Small intestine (tissue), 7 donors: ENCODE measurements around the gene GTSE1. TPM values are rescaled to one million over a fixed set of nuclear protein-coding genes. Genes with fewer than 3 reads are reported as not detected.

Source experiments
- DNase-seq, 2 donors: peaks; one replicate each; pipeline versions ENCODE4 v3.0.0 to v3.0.0-alpha.2; 2013
- FAIRE-seq: peaks from 2 replicates; lab custom pipeline; 2012; peaks lifted over from hg19 to GRCh38; lab: Jason Lieb, UNC
- H3K27ac ChIP-seq, 3 donors: one replicate each; pipeline ENCODE4 v1.5.1; 2013; ENCODE audit warnings: low read length in 2 of 3, mild to moderate bottlenecking in 2 of 3, control low read depth in 1 of 3, inconsistent platforms in 1 of 3, low read depth in 1 of 3, moderate library complexity in 1 of 3
- H3K27me3 ChIP-seq, 3 donors: one replicate each; pipeline ENCODE4 v1.6.1; 2013; ENCODE audit warnings: low read length in 3 of 3, inconsistent platforms in 1 of 3; ENCODE audit not compliant: control insufficient read depth in 3 of 3, insufficient read depth in 3 of 3
- H3K36me3 ChIP-seq, 3 donors: one replicate each; pipeline ENCODE4 v1.6.1; 2013; ENCODE audit warnings: low read length in 3 of 3, inconsistent platforms in 1 of 3, low read depth in 1 of 3, mild to moderate bottlenecking in 1 of 3, moderate library complexity in 1 of 3; ENCODE audit not compliant: control insufficient read depth in 3 of 3, insufficient read depth in 2 of 3
- H3K4me1 ChIP-seq, 3 donors: one replicate each; pipeline ENCODE4 v1.6.1; 2013; ENCODE audit warnings: low read length in 2 of 3, inconsistent platforms in 1 of 3, low read depth in 1 of 3, mild to moderate bottlenecking in 1 of 3, moderate library complexity in 1 of 3; ENCODE audit not compliant: control insufficient read depth in 3 of 3, insufficient read depth in 2 of 3
- H3K4me3 ChIP-seq, 3 donors: one replicate each; pipeline ENCODE4 v1.5.1; 2013; ENCODE audit warnings: low read length in 3 of 3, control low read depth in 1 of 3, inconsistent platforms in 1 of 3, low read depth in 1 of 3, mild to moderate bottlenecking in 1 of 3, moderate library complexity in 1 of 3
- H3K9me3 ChIP-seq, 2 donors: one replicate each; pipeline ENCODE4 v1.6.1; 2013; ENCODE audit warnings: low read depth in 1 of 2, low read length in 1 of 2; ENCODE audit not compliant: control insufficient read depth in 2 of 2, insufficient read depth in 1 of 2
- WGBS, 3 donors: extraction: QIAGEN DNeasy Blood & Tissue Kit; methylation state at CpG; one replicate each; pipeline ENCODE4 v1.1.7; 2013; 5-methylcytosine and 5-hydroxymethylcytosine counted together
- polyA plus RNA-seq, 4 donors: library from polyadenylated mRNA; stranded (reverse) in 3 of 4; unstranded in 1 of 4; fragments of 200-250 nt in 3 of 4; fragments of 120-200 nt in 1 of 4; gene quantifications; one replicate each; pipeline versions ENCODE4 v1.2.1 to v1.2.3, GENCODE V29; 2013
- donor health status: healthy with polysubstance abuse.
- donor health status: control.
- donor health status: control.
- donor health status: Bipolar disorder and iron deficiency.
- donor health status: healthy.

GTSE1 gene
- polyA plus RNA-seq, 4 donors: 0.27 to 13.8 (median 5.1) TPM

- H3K27ac ChIP-seq: no peak overlapping the region
- 91 to 93% (median 93%) methylated on average over 23 of the region's 23 CpGs for WGBS, 3 donors
- DNase-seq: no peak
- H3K27me3 ChIP-seq: no peaks in the 10 kb centered on the region
- H3K4me3 ChIP-seq: no peak overlapping the region
- peaks cover 0 to 10% of the 10 kb centered on the region in 2 donors for H3K9me3 ChIP-seq
- H3K36me3 ChIP-seq: peaks cover 3 to 85% (median 22%) of the 10 kb centered on the region in 3 donors
- peaks cover 0 to 2% (median 1%) of the 10 kb centered on the region in 3 donors for H3K4me1 ChIP-seq
- no peak for FAIRE-seq
Observed at GRCh38 chr22:46356496-46357480, 60.1 kb downstream of the GTSE1 start.

DNA sequence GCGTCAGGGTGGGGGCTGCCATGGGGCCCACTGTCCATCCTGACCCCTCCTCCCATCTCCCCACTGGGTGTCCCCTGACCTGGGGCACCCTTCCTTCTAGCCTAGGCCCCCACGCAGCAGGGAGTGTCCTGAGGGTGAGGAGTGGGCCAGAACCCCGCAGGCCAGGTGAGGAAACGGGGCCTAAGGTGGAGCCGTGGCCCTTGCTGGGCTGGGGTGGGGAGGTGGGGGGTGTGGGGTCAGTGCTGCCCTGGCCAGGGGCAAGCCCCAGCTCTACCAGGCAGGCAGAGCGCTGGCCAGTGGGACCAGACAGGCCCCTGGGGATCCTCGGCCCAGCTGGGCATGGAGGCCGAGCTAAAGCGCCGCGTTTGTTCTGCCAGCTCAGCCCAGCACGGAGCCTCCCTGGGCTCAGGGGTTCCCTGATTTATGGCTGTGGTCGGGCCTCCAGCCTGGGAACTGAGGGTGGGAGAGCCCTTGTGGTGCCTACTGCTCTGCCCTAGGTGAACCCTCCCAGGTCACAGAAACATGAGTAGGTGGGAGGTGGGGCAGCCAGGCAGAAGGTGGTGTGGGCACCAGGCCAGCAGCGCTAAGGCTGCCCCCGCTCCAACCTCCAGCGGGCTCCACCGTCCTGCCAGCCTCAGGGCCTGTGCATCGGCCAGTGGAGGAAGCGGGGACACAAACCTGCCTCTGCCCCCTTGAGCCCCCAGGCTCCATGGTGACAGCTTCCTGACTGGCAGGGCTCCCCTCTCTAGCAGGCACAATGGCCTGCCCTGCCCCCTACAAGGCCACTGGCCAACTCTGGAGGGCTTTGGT lies 61.2 kb downstream of the GTSE1 start:
- Histone ChIP-seq H3K27ac (no peak overlapping the region), H3K36me3 (peaks cover 0 to 78% (median 13%) of the 10 kb centered on the region in 3 donors), H3K4me1 (peaks cover 0 to 10% (median 6%) of the 10 kb centered on the region in 3 donors), H3K27me3 (no peaks in the 10 kb centered on the region), H3K9me3 (peaks cover 0 to 10% of the 10 kb centered on the region in 2 donors), H3K4me3 (no peak overlapping the region)
- 88 to 97% (median 90%) methylated on average over 17 to 19 of the region's 19 CpGs for WGBS, 3 donors
- DNase-seq: no peak
- no peak for FAIRE-seq

- 93 to 97% (median 93%) methylated on average over 6 of the region's 6 CpGs for WGBS, 3 donors
- Histone ChIP-seq H3K4me3 (no peak overlapping the region), H3K4me1 (peaks cover 0 to 14% (median 6%) of the 10 kb centered on the region in 3 donors), H3K27ac (no peak overlapping the region), H3K9me3 (peaks cover 0 to 10% of the 10 kb centered on the region in 2 donors), H3K36me3 (peaks cover 0 to 77% (median 9%) of the 10 kb centered on the region in 3 donors), H3K27me3 (no peaks in the 10 kb centered on the region)
- DNase-seq (no peak), FAIRE-seq (no peak)
Observed at GRCh38 chr22:46358766-46359165, 62.1 kb downstream of the GTSE1 start.

DNA sequence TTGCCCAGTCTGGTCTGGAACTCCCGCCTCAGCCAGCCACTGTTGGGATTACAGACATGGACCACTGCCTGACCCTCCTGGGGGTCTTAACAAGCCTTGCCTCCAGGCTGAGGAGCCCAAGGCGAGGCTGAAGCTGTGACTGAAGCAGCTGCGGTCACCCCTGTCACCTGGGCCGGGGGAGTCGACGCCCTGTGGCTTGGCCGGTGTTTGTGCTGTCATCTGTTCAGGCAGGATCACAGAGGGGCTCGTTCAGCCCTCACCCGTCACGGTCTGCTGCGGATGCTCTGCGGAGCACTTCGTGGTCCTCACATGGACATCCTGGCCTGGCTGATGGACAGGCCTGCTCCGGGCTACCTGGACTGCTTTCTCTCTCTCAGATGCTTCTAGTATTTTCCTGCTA lies 62.7 kb downstream of the GTSE1 start:
- DNase-seq: no peak
- FAIRE-seq: no peak
- Histone ChIP-seq H3K36me3 (peaks cover 0 to 77% (median 4%) of the 10 kb centered on the region in 3 donors), H3K27ac (no peak overlapping the region), H3K9me3 (peaks cover 0 to 10% of the 10 kb centered on the region in 2 donors), H3K4me1 (peaks cover 0 to 14% (median 6%) of the 10 kb centered on the region in 3 donors), H3K4me3 (no peak overlapping the region), H3K27me3 (no peaks in the 10 kb centered on the region)
- 88 to 91% (median 89%) methylated on average over 14 of the region's 14 CpGs for WGBS, 3 donors

- peaks cover 0 to 76% (median 4%) of the 10 kb centered on the region in 3 donors for H3K36me3 ChIP-seq
- H3K4me1 ChIP-seq: peaks cover 0 to 14% (median 6%) of the 10 kb centered on the region in 3 donors
- H3K4me3 ChIP-seq: no peak overlapping the region
- FAIRE-seq (no peak), DNase-seq (no peak)
- H3K27ac ChIP-seq: no peak overlapping the region
- no peaks in the 10 kb centered on the region for H3K27me3 ChIP-seq
- peaks cover 0 to 10% of the 10 kb centered on the region in 2 donors for H3K9me3 ChIP-seq
- 86 to 91% (median 87%) methylated on average over 5 of the region's 5 CpGs for WGBS, 3 donors
Observed at GRCh38 chr22:46360097-46360496, 63.4 kb downstream of the GTSE1 start.

DNA sequence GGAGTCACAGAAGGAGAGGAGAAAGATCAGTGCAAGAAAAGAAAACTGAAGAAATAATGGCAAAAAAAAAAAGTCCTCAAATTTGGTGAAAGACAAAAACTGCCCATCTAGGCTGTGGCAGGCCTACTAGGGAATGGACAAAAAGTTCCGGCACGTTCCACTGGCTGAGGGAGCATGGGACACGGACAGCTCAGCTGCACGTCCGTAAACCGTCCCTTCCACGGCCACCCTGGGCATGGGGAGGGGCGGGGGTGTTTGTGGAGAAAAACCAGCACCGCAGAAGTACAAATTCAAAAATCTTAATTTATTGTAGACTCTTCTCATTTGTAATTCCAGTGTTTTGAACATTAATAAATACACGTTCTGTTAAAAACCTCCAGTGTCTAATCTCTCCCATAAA lies 64.2 kb downstream of the GTSE1 start:
- Histone ChIP-seq H3K4me3 (no peak overlapping the region), H3K27me3 (no peaks in the 10 kb centered on the region), H3K27ac (no peak overlapping the region), H3K36me3 (peaks cover 0 to 72% (median 0%) of the 10 kb centered on the region in 3 donors), H3K4me1 (peaks cover 0 to 14% (median 6%) of the 10 kb centered on the region in 3 donors), H3K9me3 (peaks cover 0 to 10% of the 10 kb centered on the region in 2 donors)
- DNase-seq: no peak
- no peak for FAIRE-seq
- 86 to 96% (median 92%) methylated on average over 10 of the region's 10 CpGs for WGBS, 3 donors

- no peak overlapping the region for H3K4me3 ChIP-seq
- H3K9me3 ChIP-seq: peaks cover 0 to 10% of the 10 kb centered on the region in 2 donors
- FAIRE-seq (no peak), DNase-seq (no peak)
- H3K27ac ChIP-seq: peak overlapping the region in 2 of 3 donors; percentile 31 to 43
- 48 to 63% (median 55%) methylated on average over 11 of the region's 11 CpGs for WGBS, 3 donors
- no peaks in the 10 kb centered on the region for H3K27me3 ChIP-seq
- H3K4me1 ChIP-seq: peaks cover 0 to 14% (median 6%) of the 10 kb centered on the region in 3 donors
- H3K36me3 ChIP-seq: peaks cover 0 to 63% (median 0%) of the 10 kb centered on the region in 3 donors
Observed at GRCh38 chr22:46361826-46362202, 65.1 kb downstream of the GTSE1 start.
